GM21526 (cell line): ENCODE data around the gene RXRA.

ENCODE experiments used
- ATAC-seq: cut with Tn5 transposase; IDR thresholded peaks from one replicate; pipeline ENCODE4 v1.9.1; 2021; ENCODE audit warnings: moderate library complexity; ENCODE audit not compliant: unreplicated experiment, low FRiP score

Gene RXRA

GRCh38 chr9:134441227-134442084 is 115.2 kb downstream of the RXRA start:
- no peak for ATAC-seq

GRCh38 chr9:134442085-134442474 is 115.8 kb downstream of the RXRA start:
- no peak for ATAC-seq

- no peak for ATAC-seq
These were observed 116.4 kb downstream of the RXRA start for GRCh38 chr9:134442486-134443173.

- peak; percentile 76 for ATAC-seq
These were observed 117.2 kb downstream of the RXRA start for GRCh38 chr9:134443174-134444037.

- ATAC-seq, result no peak
These were observed 117.7 kb downstream of the RXRA start for GRCh38 chr9:134444038-134444315.

- no peak for ATAC-seq
These were observed 118.7 kb downstream of the RXRA start for GRCh38 chr9:134445000-134445399.

GRCh38 chr9:134449180-134449916 is 123.1 kb downstream of the RXRA start:
- ATAC-seq, result peak; percentile 75

- no peak for ATAC-seq
These were observed 125.6 kb downstream of the RXRA start for GRCh38 chr9:134451700-134452458.

- ATAC-seq, result no peak
These were observed 126.5 kb downstream of the RXRA start for GRCh38 chr9:134452728-134453127.

GRCh38 chr9:134453776-134454475 is 127.7 kb downstream of the RXRA start:
- ATAC-seq, result no peak

GRCh38 chr9:134454476-134454857 is 128.2 kb downstream of the RXRA start:
- no peak for ATAC-seq

- no peak for ATAC-seq
These were observed 128.8 kb downstream of the RXRA start for GRCh38 chr9:134455021-134455471.

GRCh38 chr9:134455537-134455933 is 129.3 kb downstream of the RXRA start:
- no peak for ATAC-seq

GRCh38 chr9:134455934-134456755 is 129.9 kb downstream of the RXRA start:
- no peak for ATAC-seq

GRCh38 chr9:134456756-134457305 is 130.6 kb downstream of the RXRA start:
- ATAC-seq, result no peak

- ATAC-seq, result no peak
These were observed 131.3 kb downstream of the RXRA start for GRCh38 chr9:134457321-134458206.
